ENCODE measurements around the gene CTNND2.

The CTNND2 gene

DNA sequence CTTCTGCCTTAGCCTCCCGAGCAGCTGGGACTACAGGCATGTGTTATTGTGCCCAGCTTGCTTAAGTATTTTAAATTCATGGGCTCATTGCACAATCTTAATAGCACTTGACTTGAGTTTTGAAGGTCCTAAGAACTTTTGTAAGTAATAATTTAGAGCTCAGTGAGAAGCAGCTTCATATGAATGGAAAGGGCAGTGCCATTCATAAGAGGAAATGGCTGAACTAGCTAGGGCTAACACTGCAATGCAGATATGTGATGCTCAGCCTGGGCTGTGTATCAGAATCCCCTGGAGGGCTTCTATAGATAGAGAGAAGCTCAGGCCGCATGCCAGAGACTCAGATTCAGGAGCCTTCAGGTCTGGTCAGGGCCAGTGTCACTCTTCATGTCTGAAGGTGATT lies 847.7 kb downstream of the CTNND2 start:
- H4K20me1 ChIP-seq, result no peaks in the 10 kb centered on the region
- no peak overlapping the region for H3K4me3 ChIP-seq
- H3K9me3 ChIP-seq (replicated peaks in 1 of 11), result peaks cover 12 to 25% (median 19%) of the 10 kb centered on the region in 11 experiments
- H3K4me2 ChIP-seq, result no peak overlapping the region
- no peaks in the 10 kb centered on the region for H3K4me1 ChIP-seq
- TF ChIP-seq Cebpa-rat (IDR thresholded peaks at IDR 0.05), result no peak
- no peak overlapping the region for H3K27ac ChIP-seq
- no peak overlapping the region for H3K9ac ChIP-seq
- H3K27me3 ChIP-seq, result no peaks in the 10 kb centered on the region
- H3K36me3 ChIP-seq, result no peaks in the 10 kb centered on the region

DNA sequence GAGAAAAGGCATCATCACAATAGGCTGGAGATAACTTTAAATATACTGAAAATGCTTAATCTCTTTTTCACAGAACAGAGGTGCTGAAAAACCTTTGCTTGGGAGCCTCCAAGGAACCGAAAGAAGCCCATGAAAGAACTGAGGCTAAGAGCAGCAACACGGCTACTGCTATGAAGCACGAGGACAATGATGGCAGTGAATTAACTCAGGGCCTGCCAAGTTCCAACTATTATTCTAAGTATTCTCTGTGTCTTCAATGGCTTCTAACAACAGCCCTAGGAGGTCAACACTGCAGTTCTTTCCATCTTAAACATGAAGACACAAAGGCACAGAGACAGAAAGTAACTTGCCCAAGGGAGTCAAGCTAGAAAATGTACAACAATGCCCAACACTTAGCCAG lies 850.2 kb downstream of the CTNND2 start:
- no peaks in the 10 kb centered on the region for H3K27me3 ChIP-seq
- H3K36me3 ChIP-seq, result no peaks in the 10 kb centered on the region
- no peaks in the 10 kb centered on the region for H4K20me1 ChIP-seq
- no peak for TF ChIP-seq Cebpa-rat (IDR thresholded peaks at IDR 0.05)
- H3K9ac ChIP-seq, result no peak overlapping the region
- peaks cover 11 to 21% (median 18%) of the 10 kb centered on the region in 11 experiments for H3K9me3 ChIP-seq (replicated peaks in 1 of 11)
- H3K4me1 ChIP-seq, result 0 out of 20 replicates have a peak, but pooled peaks cover 0 to 10% (median 0%) of the 10 kb centered on the region in 10 experiments
- no peak overlapping the region for H3K4me3 ChIP-seq
- no peak overlapping the region for H3K4me2 ChIP-seq
- no peak overlapping the region for H3K27ac ChIP-seq

DNA sequence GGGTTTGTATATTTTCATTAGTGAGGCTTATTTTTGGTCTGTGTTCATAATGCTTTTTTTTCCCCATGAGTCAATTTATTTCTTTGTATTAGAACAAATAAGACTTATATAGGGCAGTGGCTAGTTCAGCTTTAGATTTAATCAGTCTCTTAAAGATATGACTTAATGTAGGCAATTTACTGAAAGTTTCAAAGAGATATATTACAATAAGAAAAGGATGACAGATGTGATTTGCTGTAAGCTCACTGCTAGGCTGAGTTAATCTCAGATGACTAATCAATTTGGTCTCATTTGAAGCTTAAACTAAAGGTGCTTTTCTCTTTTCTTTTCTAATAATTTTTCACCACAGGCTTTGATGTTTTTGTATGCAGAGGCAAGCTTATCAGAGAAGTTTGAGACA lies 851.4 kb downstream of the CTNND2 start:
- Histone ChIP-seq H3K4me1 (0 out of 20 replicates have a peak, but pooled peaks cover 0 to 10% (median 0%) of the 10 kb centered on the region in 10 experiments), H3K4me2 (no peak overlapping the region), H4K20me1 (no peaks in the 10 kb centered on the region), H3K9me3 (replicated peaks in 1 of 11) (peaks cover 0 to 13% (median 8%) of the 10 kb centered on the region in 11 experiments; a peak in 18 of 22 replicates), H3K36me3 (no peaks in the 10 kb centered on the region), H3K4me3 (no peak overlapping the region), H3K27me3 (no peaks in the 10 kb centered on the region), H3K27ac (no peak overlapping the region), H3K9ac (no peak overlapping the region)
- TF ChIP-seq Cebpa-rat (IDR thresholded peaks at IDR 0.05), result no peak

DNA sequence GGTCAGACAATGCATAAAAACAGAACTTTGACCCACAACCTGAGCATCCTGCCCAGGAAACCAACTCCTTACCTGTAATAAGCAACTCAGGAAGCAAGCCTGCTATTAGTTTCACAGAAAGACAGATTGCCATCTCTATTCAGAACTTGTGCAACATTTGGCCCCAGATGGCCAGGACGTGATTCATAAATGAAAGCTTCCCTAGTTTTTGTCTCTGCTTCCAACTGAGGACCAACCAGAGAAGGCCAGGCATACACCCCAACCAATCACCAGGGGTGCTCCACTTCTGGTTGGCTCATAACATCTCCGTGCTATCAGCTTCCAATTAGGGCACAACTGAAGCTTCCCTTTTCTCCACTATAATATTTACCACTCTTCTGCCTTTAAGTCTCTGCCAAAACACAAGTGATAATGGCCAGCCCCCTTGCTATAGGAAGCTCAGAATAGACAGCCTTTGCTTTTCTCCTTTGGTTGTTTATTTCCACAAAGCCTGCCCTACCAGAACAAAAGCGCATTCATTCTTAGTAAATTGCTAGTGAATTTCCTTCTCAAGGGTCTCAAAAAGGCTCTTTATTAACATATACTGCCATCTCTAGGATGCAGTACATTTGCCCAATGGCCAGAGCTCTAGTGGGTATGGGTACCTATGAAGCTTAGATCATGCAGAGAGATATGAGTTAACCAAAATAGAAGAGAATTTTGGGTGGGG lies 853.5 kb downstream of the CTNND2 start:
- TF ChIP-seq Cebpa-rat (IDR thresholded peaks at IDR 0.05), result no peak
- H3K27ac ChIP-seq, result no peak overlapping the region
- H3K4me2 ChIP-seq, result peak overlapping the region in 2 of 11 experiments; percentile 3 to 6; a peak in 2 of 22 replicates
- H4K20me1 ChIP-seq, result no peaks in the 10 kb centered on the region
- H3K4me1 ChIP-seq, result 0 out of 20 replicates have a peak, but pooled peaks cover 0 to 10% (median 0%) of the 10 kb centered on the region in 10 experiments
- H3K9me3 ChIP-seq (replicated peaks in 1 of 11), result no peaks in the 10 kb centered on the region
- H3K36me3 ChIP-seq, result no peaks in the 10 kb centered on the region
- H3K4me3 ChIP-seq, result no peak overlapping the region
- no peak overlapping the region for H3K9ac ChIP-seq
- H3K27me3 ChIP-seq, result 0 out of 22 replicates have a peak, but pooled peaks cover 0 to 6% (median 0%) of the 10 kb centered on the region in 11 experiments

DNA sequence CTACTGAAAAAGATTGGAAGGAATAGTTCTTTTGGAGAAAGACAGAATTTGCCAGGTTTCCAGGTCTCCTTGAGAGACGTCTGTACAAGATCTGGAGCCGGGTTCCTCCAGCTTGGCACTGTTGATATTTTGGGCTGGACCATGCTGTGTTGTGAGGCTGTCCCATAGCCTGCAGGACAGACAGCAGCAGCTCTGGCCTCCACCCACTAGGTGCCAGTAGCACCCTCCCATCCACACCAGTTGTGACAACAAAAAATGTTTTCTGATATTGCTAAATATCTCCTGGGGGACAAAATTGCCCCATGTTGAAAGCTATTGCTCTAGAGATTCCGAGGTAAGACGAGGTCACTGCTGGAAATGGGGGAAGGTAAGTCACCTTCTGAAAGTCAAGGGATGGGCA lies 855.5 kb downstream of the CTNND2 start:
- H3K4me1 ChIP-seq, result 0 out of 20 replicates have a peak, but pooled peaks cover 0 to 10% (median 0%) of the 10 kb centered on the region in 10 experiments
- no peaks in the 10 kb centered on the region for H3K9me3 ChIP-seq (replicated peaks in 1 of 11)
- TF ChIP-seq Cebpa-rat (IDR thresholded peaks at IDR 0.05), result 0 out of 22 replicates have a peak, but pooled peaks of 1 of the 11 experiments have one; percentile 9
- H3K4me2 ChIP-seq, result no peak overlapping the region
- H4K20me1 ChIP-seq, result no peaks in the 10 kb centered on the region
- peaks cover 0 to 6% (median 0%) of the 10 kb centered on the region in 11 experiments; a peak in 1 of 22 replicates for H3K27me3 ChIP-seq
- no peaks in the 10 kb centered on the region for H3K36me3 ChIP-seq
- H3K9ac ChIP-seq, result no peak overlapping the region
- H3K4me3 ChIP-seq, result no peak overlapping the region
- no peak overlapping the region for H3K27ac ChIP-seq

DNA sequence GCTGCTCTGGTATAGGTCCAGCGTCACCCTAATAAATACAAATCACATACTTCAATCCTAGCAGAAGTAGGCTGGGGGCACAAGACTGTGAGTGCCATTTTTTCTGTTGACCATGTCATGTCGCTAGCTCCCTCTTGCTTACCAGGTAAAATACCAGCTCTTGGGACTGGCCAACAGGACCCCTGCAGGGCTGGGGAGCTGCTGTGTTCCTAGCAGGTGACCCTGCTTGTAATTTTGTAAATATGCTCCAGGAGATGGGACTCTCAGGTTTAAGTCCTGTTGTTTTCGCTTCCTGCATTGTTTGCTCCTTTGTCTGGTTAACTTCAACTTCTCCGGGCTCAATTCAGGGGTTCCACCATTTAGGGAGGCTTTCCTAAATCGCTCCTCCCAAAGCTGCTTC lies 856.6 kb downstream of the CTNND2 start:
- H3K27me3 ChIP-seq, result peaks cover 0 to 8% (median 0%) of the 10 kb centered on the region in 11 experiments; a peak in 1 of 22 replicates
- H3K36me3 ChIP-seq, result no peaks in the 10 kb centered on the region
- H3K4me1 ChIP-seq, result 0 out of 20 replicates have a peak, but pooled peaks cover 0 to 10% (median 0%) of the 10 kb centered on the region in 10 experiments
- H3K9me3 ChIP-seq (replicated peaks in 1 of 11), result no peaks in the 10 kb centered on the region
- no peak overlapping the region for H3K27ac ChIP-seq
- H3K4me3 ChIP-seq, result no peak overlapping the region
- no peaks in the 10 kb centered on the region for H4K20me1 ChIP-seq
- no peak for TF ChIP-seq Cebpa-rat (IDR thresholded peaks at IDR 0.05)
- H3K9ac ChIP-seq, result no peak overlapping the region
- no peak overlapping the region for H3K4me2 ChIP-seq

DNA sequence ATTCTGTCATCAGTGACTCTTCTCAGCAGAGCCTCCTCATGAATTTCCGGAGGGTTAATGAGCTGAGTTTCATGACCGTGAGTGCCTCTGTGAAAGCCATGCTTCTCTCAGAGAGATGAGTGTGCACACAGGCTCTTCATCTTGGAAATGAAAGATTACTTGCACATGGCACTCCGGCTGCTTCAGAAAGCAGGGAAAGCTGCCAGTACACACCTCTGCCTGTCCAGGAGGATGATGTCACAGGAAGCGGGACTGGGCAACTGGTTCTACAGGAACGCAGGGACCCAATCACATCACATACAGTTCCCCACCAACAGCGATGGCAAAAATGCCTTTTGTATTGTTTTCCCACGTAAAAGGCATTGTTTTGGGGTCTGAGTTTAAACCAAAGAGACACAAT lies 857.2 kb downstream of the CTNND2 start:
- no peak overlapping the region for H3K9ac ChIP-seq
- no peak overlapping the region for H3K4me2 ChIP-seq
- no peak for TF ChIP-seq Cebpa-rat (IDR thresholded peaks at IDR 0.05)
- H3K27ac ChIP-seq, result no peak overlapping the region
- no peaks in the 10 kb centered on the region for H3K36me3 ChIP-seq
- H3K4me1 ChIP-seq, result 0 out of 20 replicates have a peak, but pooled peaks cover 0 to 10% (median 0%) of the 10 kb centered on the region in 10 experiments
- H4K20me1 ChIP-seq, result no peaks in the 10 kb centered on the region
- no peaks in the 10 kb centered on the region for H3K9me3 ChIP-seq (replicated peaks in 1 of 11)
- H3K27me3 ChIP-seq, result peaks cover 0 to 14% (median 0%) of the 10 kb centered on the region in 11 experiments; a peak in 2 of 22 replicates
- H3K4me3 ChIP-seq, result no peak overlapping the region

DNA sequence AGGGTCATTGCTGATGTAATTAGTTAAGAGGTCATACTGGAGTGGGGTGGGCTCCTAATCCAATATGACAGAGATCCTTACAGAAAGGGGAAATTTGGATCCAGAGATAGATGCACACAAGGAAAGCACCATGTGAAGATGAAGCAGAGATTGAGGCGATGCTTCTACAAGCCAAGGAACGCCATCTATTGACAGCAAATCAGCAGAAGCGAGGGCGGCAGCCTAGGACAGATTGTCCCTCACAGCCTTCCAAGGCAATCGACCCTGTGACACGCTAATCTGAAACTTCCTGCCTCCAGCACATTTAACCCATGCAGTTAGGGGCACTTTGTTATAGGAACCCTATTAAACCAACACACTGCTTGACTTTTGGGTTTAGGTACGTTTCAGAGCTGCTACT lies 858.1 kb downstream of the CTNND2 start:
- Histone ChIP-seq H3K4me2 (no peak overlapping the region), H3K27me3 (peaks cover 0 to 17% (median 0%) of the 10 kb centered on the region in 11 experiments; a peak in 2 of 22 replicates)
- no peak for TF ChIP-seq Cebpa-rat (IDR thresholded peaks at IDR 0.05)

DNA sequence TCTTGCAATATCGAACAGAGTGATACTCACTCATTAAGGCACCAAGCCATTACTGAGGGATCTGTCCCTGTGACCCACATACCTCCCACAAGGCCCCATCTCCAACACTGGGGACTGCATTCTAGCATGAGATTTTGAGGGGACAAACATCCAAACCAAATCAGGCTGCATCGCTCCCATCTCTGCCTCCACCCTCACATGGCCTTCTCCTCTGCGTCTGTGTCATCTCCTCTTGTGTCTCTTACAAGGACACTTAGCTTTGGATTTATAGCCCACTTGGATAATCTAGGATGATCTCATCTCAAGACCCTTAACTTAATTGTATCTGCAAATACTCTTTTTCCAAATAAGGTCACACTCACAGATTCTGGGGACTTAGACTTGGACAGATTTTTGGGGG lies 858.8 kb downstream of the CTNND2 start:
- no peak overlapping the region for H3K27ac ChIP-seq
- peaks cover 0 to 23% (median 0%) of the 10 kb centered on the region in 11 experiments; a peak in 3 of 22 replicates for H3K27me3 ChIP-seq
- 0 out of 20 replicates have a peak, but pooled peaks cover 0 to 1% (median 0%) of the 10 kb centered on the region in 10 experiments for H3K4me1 ChIP-seq
- H3K36me3 ChIP-seq, result no peaks in the 10 kb centered on the region
- H3K4me3 ChIP-seq, result no peak overlapping the region
- no peaks in the 10 kb centered on the region for H3K9me3 ChIP-seq (replicated peaks in 1 of 11)
- no peak for TF ChIP-seq Cebpa-rat (IDR thresholded peaks at IDR 0.05)
- no peak overlapping the region for H3K4me2 ChIP-seq
- no peaks in the 10 kb centered on the region for H4K20me1 ChIP-seq
- H3K9ac ChIP-seq, result no peak overlapping the region

More for the DNA sequence above, 858.1 kb downstream of the CTNND2 start:
- no peak overlapping the region for H3K4me3 ChIP-seq
- no peak overlapping the region for H3K27ac ChIP-seq
- H3K36me3 ChIP-seq, result no peaks in the 10 kb centered on the region
- 0 out of 20 replicates have a peak, but pooled peaks cover 0 to 9% (median 0%) of the 10 kb centered on the region in 10 experiments for H3K4me1 ChIP-seq
- no peaks in the 10 kb centered on the region for H3K9me3 ChIP-seq (replicated peaks in 1 of 11)
- H4K20me1 ChIP-seq, result no peaks in the 10 kb centered on the region
- H3K9ac ChIP-seq, result no peak overlapping the region
